K562 (cell line): ENCODE measurements around the gene PDE4A. TPM values are rescaled to one million over a fixed set of nuclear protein-coding genes. Genes with fewer than 3 reads are reported as not detected.

Experiments
- ELF2 ChIP-seq: fragments of 250-450 bp; sonication (Bioruptor Pico); IDR thresholded peaks from 2 replicates; pipeline ENCODE4 v1.5.0; 2021; ENCODE audit warnings: mild to moderate bottlenecking
- NEUROD1 ChIP-seq: fragments of 150-350 bp; IDR thresholded peaks from 2 replicates; pipeline ENCODE4 v1.6.1; 2014; ENCODE audit warnings: borderline replicate concordance, low read length, low read depth; ENCODE audit not compliant: partially characterized antibody
- PRPF4 ChIP-seq: fragments of 200-400 bp; formaldehyde crosslinking; IDR thresholded peaks from one replicate; pipeline ENCODE4 v1.6.1; 2017; ENCODE audit warnings: low read length, low read depth, mild to moderate bottlenecking; ENCODE audit not compliant: insufficient read depth, poor library complexity, severe bottlenecking
- polyA plus RNA-seq, 8 experiments: library from polyadenylated mRNA; depleted of rRNA in 4 of 8; stranded (reverse) in 5 of 8; unstranded in 3 of 8; fragments of >200 nt; fragmentation: Nextera tagmentation in 2 of 8; fragmentation: Illumina TruSeq in 1 of 8; extraction: Ambion mirVana in 2 of 8; extraction: Trizol in 1 of 8; gene quantifications; 2 replicates each; pipeline versions ENCODE4 v1.2.1 to v1.2.3, GENCODE V29; 2011 to 2014; ENCODE audit warnings: inconsistent platforms in 1 of 8, missing spikeins in 1 of 8
- total RNA-seq, 7 experiments: library from RNA; depleted of rRNA in 6 of 7; stranded (reverse); fragments of >200 nt in 6 of 7; fragmentation: Illumina TruSeq in 2 of 7; extraction: Trizol in 2 of 7; gene quantifications; 2 replicates each; pipeline versions ENCODE4 v1.2.1 to v1.2.3, GENCODE V29; 2011 to 2021; ENCODE audit warnings: low replicate concordance in 1 of 7
- TF ChIP-seq, protein P1 (sequence below): fragments of 450-650 bp; IDR thresholded peaks from 2 replicates; pipeline ENCODE4 v1.6.1; 2018; ENCODE audit not compliant: partially characterized antibody
- TF ChIP-seq, protein P2 (sequence below): fragments of 450-650 bp; IDR thresholded peaks from 2 replicates; pipeline ENCODE4 v1.6.1; 2016; ENCODE audit warnings: mild to moderate bottlenecking, moderate library complexity
- TF ChIP-seq, protein P3 (sequence below): IDR thresholded peaks from 2 replicates; pipeline ENCODE4 v1.6.1; 2016; ENCODE audit warnings: missing genetic modification characterization, missing compliant biosample characterization

Gene PDE4A
- total and polyA plus RNA-seq, 9 of the 15 experiments (the other 6 are each of a cell fraction or from before 2014, with no cell fraction given): 0.66 to 26.9 (median 4.6) TPM

DNA sequence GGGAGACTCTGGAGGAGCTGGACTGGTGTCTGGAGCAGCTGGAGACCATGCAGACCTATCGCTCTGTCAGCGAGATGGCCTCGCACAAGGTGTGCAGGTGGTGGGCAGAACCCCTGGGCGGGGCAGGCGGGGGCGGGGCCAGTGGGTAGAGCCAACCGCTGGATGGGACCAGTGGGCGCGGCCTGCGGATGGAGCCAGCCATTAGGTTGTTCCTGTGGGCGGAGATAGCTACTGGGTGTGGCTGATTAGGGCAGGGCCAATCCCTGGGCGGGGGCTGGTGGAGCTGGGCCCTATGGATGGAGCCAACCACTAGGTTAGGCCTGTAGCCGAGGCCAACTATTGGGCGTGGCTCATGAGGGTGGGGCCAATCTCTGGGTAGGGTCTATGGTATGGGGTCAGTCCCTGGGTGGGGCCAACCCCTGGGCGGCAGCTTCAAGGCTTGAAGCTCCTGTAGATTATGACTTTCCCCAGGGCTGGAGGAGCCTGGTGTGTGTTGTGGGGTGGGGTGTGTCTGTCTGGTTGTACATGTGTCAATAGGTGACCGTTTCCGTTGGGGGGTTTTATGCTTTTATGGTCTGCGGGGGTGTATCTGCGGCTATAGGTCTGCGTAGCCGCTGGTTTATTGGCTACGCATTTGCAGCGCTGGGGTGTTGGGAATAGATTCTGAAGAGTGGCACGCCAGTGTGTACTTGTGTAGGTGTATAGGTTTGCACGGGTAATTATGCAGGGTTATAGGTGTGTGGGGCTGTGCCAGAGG lies 30.7 kb downstream of the PDE4A start (continued):
- TF ChIP-seq, protein P1, sequence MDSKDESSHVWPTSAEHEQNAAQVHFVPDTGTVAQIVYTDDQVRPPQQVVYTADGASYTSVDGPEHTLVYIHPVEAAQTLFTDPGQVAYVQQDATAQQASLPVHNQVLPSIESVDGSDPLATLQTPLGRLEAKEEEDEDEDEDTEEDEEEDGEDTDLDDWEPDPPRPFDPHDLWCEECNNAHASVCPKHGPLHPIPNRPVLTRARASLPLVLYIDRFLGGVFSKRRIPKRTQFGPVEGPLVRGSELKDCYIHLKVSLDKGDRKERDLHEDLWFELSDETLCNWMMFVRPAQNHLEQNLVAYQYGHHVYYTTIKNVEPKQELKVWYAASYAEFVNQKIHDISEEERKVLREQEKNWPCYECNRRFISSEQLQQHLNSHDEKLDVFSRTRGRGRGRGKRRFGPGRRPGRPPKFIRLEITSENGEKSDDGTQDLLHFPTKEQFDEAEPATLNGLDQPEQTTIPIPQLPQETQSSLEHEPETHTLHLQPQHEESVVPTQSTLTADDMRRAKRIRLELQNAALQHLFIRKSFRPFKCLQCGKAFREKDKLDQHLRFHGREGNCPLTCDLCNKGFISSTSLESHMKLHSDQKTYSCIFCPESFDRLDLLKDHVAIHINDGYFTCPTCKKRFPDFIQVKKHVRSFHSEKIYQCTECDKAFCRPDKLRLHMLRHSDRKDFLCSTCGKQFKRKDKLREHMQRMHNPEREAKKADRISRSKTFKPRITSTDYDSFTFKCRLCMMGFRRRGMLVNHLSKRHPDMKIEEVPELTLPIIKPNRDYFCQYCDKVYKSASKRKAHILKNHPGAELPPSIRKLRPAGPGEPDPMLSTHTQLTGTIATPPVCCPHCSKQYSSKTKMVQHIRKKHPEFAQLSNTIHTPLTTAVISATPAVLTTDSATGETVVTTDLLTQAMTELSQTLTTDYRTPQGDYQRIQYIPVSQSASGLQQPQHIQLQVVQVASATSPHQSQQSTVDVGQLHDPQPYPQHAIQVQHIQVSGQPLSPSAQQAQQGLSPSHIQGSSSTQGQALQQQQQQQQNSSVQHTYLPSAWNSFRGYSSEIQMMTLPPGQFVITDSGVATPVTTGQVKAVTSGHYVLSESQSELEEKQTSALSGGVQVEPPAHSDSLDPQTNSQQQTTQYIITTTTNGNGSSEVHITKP: peak; percentile 76
- TF ChIP-seq, protein P2, sequence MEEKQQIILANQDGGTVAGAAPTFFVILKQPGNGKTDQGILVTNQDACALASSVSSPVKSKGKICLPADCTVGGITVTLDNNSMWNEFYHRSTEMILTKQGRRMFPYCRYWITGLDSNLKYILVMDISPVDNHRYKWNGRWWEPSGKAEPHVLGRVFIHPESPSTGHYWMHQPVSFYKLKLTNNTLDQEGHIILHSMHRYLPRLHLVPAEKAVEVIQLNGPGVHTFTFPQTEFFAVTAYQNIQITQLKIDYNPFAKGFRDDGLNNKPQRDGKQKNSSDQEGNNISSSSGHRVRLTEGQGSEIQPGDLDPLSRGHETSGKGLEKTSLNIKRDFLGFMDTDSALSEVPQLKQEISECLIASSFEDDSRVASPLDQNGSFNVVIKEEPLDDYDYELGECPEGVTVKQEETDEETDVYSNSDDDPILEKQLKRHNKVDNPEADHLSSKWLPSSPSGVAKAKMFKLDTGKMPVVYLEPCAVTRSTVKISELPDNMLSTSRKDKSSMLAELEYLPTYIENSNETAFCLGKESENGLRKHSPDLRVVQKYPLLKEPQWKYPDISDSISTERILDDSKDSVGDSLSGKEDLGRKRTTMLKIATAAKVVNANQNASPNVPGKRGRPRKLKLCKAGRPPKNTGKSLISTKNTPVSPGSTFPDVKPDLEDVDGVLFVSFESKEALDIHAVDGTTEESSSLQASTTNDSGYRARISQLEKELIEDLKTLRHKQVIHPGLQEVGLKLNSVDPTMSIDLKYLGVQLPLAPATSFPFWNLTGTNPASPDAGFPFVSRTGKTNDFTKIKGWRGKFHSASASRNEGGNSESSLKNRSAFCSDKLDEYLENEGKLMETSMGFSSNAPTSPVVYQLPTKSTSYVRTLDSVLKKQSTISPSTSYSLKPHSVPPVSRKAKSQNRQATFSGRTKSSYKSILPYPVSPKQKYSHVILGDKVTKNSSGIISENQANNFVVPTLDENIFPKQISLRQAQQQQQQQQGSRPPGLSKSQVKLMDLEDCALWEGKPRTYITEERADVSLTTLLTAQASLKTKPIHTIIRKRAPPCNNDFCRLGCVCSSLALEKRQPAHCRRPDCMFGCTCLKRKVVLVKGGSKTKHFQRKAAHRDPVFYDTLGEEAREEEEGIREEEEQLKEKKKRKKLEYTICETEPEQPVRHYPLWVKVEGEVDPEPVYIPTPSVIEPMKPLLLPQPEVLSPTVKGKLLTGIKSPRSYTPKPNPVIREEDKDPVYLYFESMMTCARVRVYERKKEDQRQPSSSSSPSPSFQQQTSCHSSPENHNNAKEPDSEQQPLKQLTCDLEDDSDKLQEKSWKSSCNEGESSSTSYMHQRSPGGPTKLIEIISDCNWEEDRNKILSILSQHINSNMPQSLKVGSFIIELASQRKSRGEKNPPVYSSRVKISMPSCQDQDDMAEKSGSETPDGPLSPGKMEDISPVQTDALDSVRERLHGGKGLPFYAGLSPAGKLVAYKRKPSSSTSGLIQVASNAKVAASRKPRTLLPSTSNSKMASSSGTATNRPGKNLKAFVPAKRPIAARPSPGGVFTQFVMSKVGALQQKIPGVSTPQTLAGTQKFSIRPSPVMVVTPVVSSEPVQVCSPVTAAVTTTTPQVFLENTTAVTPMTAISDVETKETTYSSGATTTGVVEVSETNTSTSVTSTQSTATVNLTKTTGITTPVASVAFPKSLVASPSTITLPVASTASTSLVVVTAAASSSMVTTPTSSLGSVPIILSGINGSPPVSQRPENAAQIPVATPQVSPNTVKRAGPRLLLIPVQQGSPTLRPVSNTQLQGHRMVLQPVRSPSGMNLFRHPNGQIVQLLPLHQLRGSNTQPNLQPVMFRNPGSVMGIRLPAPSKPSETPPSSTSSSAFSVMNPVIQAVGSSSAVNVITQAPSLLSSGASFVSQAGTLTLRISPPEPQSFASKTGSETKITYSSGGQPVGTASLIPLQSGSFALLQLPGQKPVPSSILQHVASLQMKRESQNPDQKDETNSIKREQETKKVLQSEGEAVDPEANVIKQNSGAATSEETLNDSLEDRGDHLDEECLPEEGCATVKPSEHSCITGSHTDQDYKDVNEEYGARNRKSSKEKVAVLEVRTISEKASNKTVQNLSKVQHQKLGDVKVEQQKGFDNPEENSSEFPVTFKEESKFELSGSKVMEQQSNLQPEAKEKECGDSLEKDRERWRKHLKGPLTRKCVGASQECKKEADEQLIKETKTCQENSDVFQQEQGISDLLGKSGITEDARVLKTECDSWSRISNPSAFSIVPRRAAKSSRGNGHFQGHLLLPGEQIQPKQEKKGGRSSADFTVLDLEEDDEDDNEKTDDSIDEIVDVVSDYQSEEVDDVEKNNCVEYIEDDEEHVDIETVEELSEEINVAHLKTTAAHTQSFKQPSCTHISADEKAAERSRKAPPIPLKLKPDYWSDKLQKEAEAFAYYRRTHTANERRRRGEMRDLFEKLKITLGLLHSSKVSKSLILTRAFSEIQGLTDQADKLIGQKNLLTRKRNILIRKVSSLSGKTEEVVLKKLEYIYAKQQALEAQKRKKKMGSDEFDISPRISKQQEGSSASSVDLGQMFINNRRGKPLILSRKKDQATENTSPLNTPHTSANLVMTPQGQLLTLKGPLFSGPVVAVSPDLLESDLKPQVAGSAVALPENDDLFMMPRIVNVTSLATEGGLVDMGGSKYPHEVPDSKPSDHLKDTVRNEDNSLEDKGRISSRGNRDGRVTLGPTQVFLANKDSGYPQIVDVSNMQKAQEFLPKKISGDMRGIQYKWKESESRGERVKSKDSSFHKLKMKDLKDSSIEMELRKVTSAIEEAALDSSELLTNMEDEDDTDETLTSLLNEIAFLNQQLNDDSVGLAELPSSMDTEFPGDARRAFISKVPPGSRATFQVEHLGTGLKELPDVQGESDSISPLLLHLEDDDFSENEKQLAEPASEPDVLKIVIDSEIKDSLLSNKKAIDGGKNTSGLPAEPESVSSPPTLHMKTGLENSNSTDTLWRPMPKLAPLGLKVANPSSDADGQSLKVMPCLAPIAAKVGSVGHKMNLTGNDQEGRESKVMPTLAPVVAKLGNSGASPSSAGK: 0 out of 2 replicates have a peak, but pooled peaks have one; percentile 50
- no peak for TF ChIP-seq ELF2 (CRISPR knock-in tag)
- no peak for TF ChIP-seq PRPF4
- TF ChIP-seq NEUROD1: no peak
- TF ChIP-seq, protein P3, sequence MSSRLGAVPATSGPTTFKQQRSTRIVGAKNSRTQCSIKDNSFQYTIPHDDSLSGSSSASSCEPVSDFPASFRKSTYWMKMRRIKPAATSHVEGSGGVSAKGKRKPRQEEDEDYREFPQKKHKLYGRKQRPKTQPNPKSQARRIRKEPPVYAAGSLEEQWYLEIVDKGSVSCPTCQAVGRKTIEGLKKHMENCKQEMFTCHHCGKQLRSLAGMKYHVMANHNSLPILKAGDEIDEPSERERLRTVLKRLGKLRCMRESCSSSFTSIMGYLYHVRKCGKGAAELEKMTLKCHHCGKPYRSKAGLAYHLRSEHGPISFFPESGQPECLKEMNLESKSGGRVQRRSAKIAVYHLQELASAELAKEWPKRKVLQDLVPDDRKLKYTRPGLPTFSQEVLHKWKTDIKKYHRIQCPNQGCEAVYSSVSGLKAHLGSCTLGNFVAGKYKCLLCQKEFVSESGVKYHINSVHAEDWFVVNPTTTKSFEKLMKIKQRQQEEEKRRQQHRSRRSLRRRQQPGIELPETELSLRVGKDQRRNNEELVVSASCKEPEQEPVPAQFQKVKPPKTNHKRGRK (tag): no peak
